Esophagus muscularis mucosa (tissue), 4 donors: ENCODE data around the gene WEE1. TPM values are rescaled to one million over a fixed set of nuclear protein-coding genes. Genes with fewer than 3 reads are reported as not detected.

Experiments used
- DNase-seq: peaks from one replicate; pipeline ENCODE4 v3.0.0-alpha.2; 2017; ENCODE audit errors: extremely low spot score
- H3K27ac ChIP-seq, 4 donors: fragments of 200-600 bp; sonication (generic); replicated peaks in 1 of 4; 1 replicate in 3 of 4; 2 replicates in 1 of 4; pipeline ENCODE4 v1.5.1; 2016 to 2019; ENCODE audit warnings: mild to moderate bottlenecking in 1 of 4
- H3K27me3 ChIP-seq, 4 donors: fragments of 200-600 bp; sonication (generic); one replicate each; pipeline versions ENCODE4 v1.5.1 to v1.6.0; 2016 to 2019
- H3K36me3 ChIP-seq, 4 donors: fragments of 200-600 bp; sonication (generic); one replicate each; pipeline ENCODE4 v1.5.1; 2016 to 2019
- H3K4me1 ChIP-seq, 4 donors: fragments of 200-600 bp; sonication (generic); one replicate each; pipeline ENCODE4 v1.5.1; 2016 to 2019
- H3K4me3 ChIP-seq, 4 donors: fragments of 200-600 bp; sonication (generic); 1 replicate in 2 of 4; 2 replicates in 2 of 4; pipeline ENCODE4 v1.5.1; 2016 to 2019; ENCODE audit warnings: mild to moderate bottlenecking in 4 of 4, moderate library complexity in 1 of 4
- H3K9me3 ChIP-seq, 4 donors: fragments of 200-600 bp; sonication (generic); 1 replicate in 3 of 4; 2 replicates in 1 of 4; pipeline ENCODE4 v1.5.1; 2016 to 2019
- EP300 ChIP-seq: sonication (generic); formaldehyde crosslinking; IDR thresholded peaks from one replicate; pipeline ENCODE4 v1.6.1; 2017; ENCODE audit warnings: antibody characterized with exemption
- POLR2A ChIP-seq: fragments of 450-650 bp; IDR thresholded peaks from one replicate; pipeline ENCODE4 v1.6.1; 2017; ENCODE audit warnings: antibody characterized with exemption, moderate library complexity, mild to moderate bottlenecking, low read depth
- POLR2AphosphoS5 ChIP-seq, 2 donors: sonication (generic); formaldehyde crosslinking; IDR thresholded peaks; one replicate each; pipeline ENCODE4 v1.6.1; 2017; ENCODE audit warnings: antibody characterized with exemption in 2 of 2
- WGBS: methylation state at CpG from one replicate; pipeline ENCODE4 v1.1.5; 2018; 5-methylcytosine and 5-hydroxymethylcytosine counted together
- intact Hi-C: fragments of 100-400 bp; cut with DNase I; formaldehyde crosslinking; loops from one replicate; pipeline ENCODE4 v1.15.1; 2023
- total RNA-seq, 4 donors: library from RNA; depleted of rRNA; stranded (reverse); fragments of >200 nt; gene quantifications; one replicate each; pipeline versions ENCODE4 v1.1.0 to v1.2.1, GENCODE V29; 2016
- TF ChIP-seq, protein P1 (sequence below), 3 experiments: fragments of 200-600 bp in 2 of 3; fragments of 450-650 bp in 1 of 3; sonication (generic) in 2 of 3; IDR thresholded peaks; one replicate each; pipeline ENCODE4 v1.5.1; 2017 to 2019; ENCODE audit warnings: antibody characterized with exemption in 3 of 3, mild to moderate bottlenecking in 2 of 3, moderate library complexity in 1 of 3

The WEE1 gene
- total RNA-seq, 4 donors from 2014 or later = 34.5 to 55.6 (median 41.6) TPM

DNA sequence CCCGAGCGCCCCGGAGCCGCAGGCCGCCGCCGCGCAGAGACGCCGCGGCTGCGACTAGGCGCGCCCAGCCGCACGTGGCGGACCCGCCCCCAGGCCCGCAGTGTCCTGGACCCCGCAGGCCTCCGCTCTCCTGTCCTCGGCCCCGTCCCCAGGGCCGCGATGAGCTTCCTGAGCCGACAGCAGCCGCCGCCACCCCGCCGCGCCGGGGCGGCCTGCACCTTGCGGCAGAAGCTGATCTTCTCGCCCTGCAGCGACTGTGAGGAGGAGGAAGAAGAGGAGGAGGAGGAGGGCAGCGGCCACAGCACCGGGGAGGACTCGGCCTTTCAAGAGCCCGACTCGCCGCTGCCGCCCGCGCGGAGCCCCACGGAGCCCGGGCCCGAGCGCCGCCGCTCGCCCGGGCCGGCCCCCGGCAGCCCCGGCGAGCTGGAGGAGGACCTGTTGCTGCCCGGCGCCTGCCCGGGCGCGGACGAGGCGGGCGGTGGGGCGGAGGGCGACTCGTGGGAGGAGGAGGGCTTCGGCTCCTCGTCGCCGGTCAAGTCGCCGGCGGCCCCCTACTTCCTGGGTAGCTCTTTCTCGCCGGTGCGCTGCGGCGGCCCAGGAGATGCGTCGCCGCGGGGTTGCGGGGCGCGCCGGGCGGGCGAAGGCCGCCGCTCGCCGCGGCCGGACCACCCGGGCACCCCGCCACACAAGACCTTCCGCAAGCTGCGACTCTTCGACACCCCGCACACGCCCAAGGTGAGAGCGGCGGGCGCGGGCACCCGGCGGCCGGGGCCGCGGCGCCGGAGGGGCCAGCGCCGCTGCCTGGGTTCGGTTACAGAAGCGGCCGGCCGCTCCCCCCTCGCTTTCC is 528 bp downstream of the WEE1 start:
- intact Hi-C loops = no loop called here
- H3K4me1 ChIP-seq = peaks cover 15 to 36% (median 34%) of the 10 kb centered on the region in 4 donors
- TF ChIP-seq EP300 (no peak), POLR2AphosphoS5 (IDR thresholded peaks at IDR 0.05) (no peak), POLR2A (no peak)
- TF ChIP-seq, protein P1, sequence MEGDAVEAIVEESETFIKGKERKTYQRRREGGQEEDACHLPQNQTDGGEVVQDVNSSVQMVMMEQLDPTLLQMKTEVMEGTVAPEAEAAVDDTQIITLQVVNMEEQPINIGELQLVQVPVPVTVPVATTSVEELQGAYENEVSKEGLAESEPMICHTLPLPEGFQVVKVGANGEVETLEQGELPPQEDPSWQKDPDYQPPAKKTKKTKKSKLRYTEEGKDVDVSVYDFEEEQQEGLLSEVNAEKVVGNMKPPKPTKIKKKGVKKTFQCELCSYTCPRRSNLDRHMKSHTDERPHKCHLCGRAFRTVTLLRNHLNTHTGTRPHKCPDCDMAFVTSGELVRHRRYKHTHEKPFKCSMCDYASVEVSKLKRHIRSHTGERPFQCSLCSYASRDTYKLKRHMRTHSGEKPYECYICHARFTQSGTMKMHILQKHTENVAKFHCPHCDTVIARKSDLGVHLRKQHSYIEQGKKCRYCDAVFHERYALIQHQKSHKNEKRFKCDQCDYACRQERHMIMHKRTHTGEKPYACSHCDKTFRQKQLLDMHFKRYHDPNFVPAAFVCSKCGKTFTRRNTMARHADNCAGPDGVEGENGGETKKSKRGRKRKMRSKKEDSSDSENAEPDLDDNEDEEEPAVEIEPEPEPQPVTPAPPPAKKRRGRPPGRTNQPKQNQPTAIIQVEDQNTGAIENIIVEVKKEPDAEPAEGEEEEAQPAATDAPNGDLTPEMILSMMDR (IDR thresholded peaks at IDR 0.05) = no peak
- no peaks in the 10 kb centered on the region for H3K9me3 ChIP-seq
- WGBS = no CpG with 5 or more reads among the region's 122 CpGs
- no peaks in the 10 kb centered on the region for H3K36me3 ChIP-seq
- peak overlapping the region; percentile 88 to 98 (median 96) for H3K27ac ChIP-seq
- DNase-seq = no peak
- no peaks in the 10 kb centered on the region for H3K27me3 ChIP-seq
- peak overlapping the region; percentile 78 to 84 (median 81) for H3K4me3 ChIP-seq

- DNase-seq = no peak
- WGBS = 0% methylated on average over 1 of the region's 43 CpGs
- TF ChIP-seq EP300 (no peak), POLR2AphosphoS5 (IDR thresholded peaks at IDR 0.05) (peak in 1 of 2 donors; percentile 11)
- peak overlapping the region; percentile 78 to 84 (median 81) for H3K4me3 ChIP-seq
- intact Hi-C loops = loop anchor here (5.0 kb wide), 1 partner anchor 38 kb away; no protein-coding TSS in a partner anchor
- H3K27me3 ChIP-seq = no peaks in the 10 kb centered on the region
- H3K9me3 ChIP-seq = no peaks in the 10 kb centered on the region
- peak overlapping the region; percentile 88 to 98 (median 96) for H3K27ac ChIP-seq
- H3K36me3 ChIP-seq = no peaks in the 10 kb centered on the region
- peaks cover 7 to 36% (median 30%) of the 10 kb centered on the region in 4 donors for H3K4me1 ChIP-seq
Measured at GRCh38 chr11:9574622-9575259, 1.3 kb downstream of the WEE1 start.

DNA sequence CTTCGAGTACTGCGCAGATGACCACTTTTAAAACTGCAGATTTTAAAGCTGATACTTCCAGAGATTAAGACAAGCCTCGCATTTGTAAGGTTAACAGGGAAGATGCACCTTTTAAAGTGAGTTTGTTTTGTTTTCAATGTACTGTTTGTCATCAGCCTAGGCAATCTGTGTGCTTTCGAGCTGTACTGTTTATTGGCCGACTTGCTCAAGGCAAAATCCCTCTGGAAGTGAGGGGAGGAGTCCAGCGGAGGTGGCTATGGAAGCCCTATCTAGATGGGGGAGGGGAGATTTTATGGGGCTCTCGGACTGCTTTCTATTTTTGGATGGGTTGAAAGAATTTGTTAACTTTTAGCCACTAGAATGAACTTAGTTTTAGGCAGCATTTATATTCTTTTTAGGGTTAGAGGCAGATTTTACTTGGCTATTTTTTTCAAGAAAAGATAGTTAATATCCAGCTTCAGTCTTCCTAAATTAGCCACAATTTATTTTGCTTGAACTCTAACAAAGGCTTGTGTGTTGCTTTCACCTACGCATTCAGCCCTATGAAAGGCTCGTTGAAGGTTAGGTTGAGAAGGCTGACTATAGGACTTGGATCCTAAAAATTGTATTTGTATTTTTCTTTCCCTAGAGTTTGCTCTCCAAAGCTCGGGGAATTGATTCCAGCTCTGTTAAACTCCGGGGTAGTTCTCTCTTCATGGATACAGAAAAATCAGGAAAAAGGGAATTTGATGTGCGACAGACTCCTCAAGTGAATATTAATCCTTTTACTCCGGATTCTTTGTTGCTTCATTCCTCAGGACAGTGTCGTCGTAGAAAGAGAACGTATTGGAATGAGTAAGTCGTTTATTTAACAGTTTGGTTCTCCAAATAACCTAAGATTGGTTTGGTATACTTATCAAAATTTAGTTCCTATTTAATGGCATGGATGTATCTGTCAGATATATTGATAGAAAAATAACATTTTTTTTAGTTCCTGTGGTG is 2.1 kb downstream of the WEE1 start:
- DNase-seq = peak; percentile 93
- H3K4me1 ChIP-seq = peaks cover 4 to 31% (median 27%) of the 10 kb centered on the region in 4 donors
- no peaks in the 10 kb centered on the region for H3K27me3 ChIP-seq
- 4% methylated on average over 17 of the region's 17 CpGs for WGBS
- H3K27ac ChIP-seq = peak overlapping the region; percentile 88 to 98 (median 96)
- TF ChIP-seq EP300 = no peak
- peak; percentile 43 for TF ChIP-seq POLR2A
- peak; percentile 93 to 94 for TF ChIP-seq POLR2AphosphoS5 (IDR thresholded peaks at IDR 0.05)
- TF ChIP-seq, protein P1 (IDR thresholded peaks at IDR 0.05) = no peak
- no peaks in the 10 kb centered on the region for H3K9me3 ChIP-seq
- intact Hi-C loops = loop anchor here (5.0 kb wide), 1 partner anchor 37 kb away; no protein-coding TSS in a partner anchor
- peak overlapping the region; percentile 78 to 84 (median 81) for H3K4me3 ChIP-seq
- peaks cover 0 to 6% (median 4%) of the 10 kb centered on the region in 4 donors for H3K36me3 ChIP-seq

- TF ChIP-seq EP300 (no peak), POLR2A (no peak), POLR2AphosphoS5 (IDR thresholded peaks at IDR 0.05) (no peak)
- TF ChIP-seq, protein P1 (IDR thresholded peaks at IDR 0.05) = no peak
- intact Hi-C loops = loop anchor here (5.0 kb wide), 1 partner anchor 35 kb away; no protein-coding TSS in a partner anchor
- WGBS = 27% methylated on average over 4 of the region's 4 CpGs
- no peak for DNase-seq
- H3K4me1 ChIP-seq = peaks cover 4 to 31% (median 24%) of the 10 kb centered on the region in 4 donors
- H3K27me3 ChIP-seq = no peaks in the 10 kb centered on the region
- H3K27ac ChIP-seq = peak overlapping the region; percentile 35 to 97 (median 91)
- peaks cover 0 to 16% (median 13%) of the 10 kb centered on the region in 4 donors for H3K36me3 ChIP-seq
- H3K4me3 ChIP-seq = peak overlapping the region; percentile 78 to 84 (median 81)
- no peaks in the 10 kb centered on the region for H3K9me3 ChIP-seq
Measured at GRCh38 chr11:9576701-9577381, 3.4 kb downstream of the WEE1 start.
